Melanocyte of skin (primary cell): ENCODE data around the gene CRYZ. TPM values are rescaled to one million over a fixed set of nuclear protein-coding genes. Genes with fewer than 3 reads are reported as not detected.

Experiments
- total RNA-seq, 2 donors: library from RNA; depleted of rRNA; stranded (reverse); fragments of >200 nt; gene quantifications; 2 replicates each; pipeline ENCODE4 v1.2.3, GENCODE V29; 2012

CRYZ gene, protein sequence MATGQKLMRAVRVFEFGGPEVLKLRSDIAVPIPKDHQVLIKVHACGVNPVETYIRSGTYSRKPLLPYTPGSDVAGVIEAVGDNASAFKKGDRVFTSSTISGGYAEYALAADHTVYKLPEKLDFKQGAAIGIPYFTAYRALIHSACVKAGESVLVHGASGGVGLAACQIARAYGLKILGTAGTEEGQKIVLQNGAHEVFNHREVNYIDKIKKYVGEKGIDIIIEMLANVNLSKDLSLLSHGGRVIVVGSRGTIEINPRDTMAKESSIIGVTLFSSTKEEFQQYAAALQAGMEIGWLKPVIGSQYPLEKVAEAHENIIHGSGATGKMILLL
- total RNA-seq = 10 to 100 TPM; 28.6 to 78.3 TPM

GRCh38 chr1:74732960-74733603 lies at the start of gene CRYZ, which contains the start of gene TYW3:
Gene CRYZ, minus strand, starts transcription at chr1:74733050. Its CDS starts 8,229 bp downstream, at chr1:74724821.
Gene TYW3, plus strand, starts transcription at chr1:74733152. Its CDS starts 93 bp downstream, at chr1:74733245.

GRCh38 chr1:74673351-74674111 lies 59.3 kb downstream of the CRYZ start, which contains the start of gene ERICH3:
Gene ERICH3, minus strand, starts transcription at chr1:74673792. Its CDS starts 273 bp downstream, at chr1:74673519.

Other genes with a start within 250 kb of the CRYZ start
- gene LRRC53, start 220.4 kb downstream of the CRYZ start, total RNA-seq = not detected
- not detected for gene ERICH3, start 59.3 kb downstream of the CRYZ start, total RNA-seq
- gene TYW3, start 102 bp upstream of the CRYZ start, total RNA-seq = 10 to 100 TPM; 13.8 to 26.0 TPM